ENCODE measurements around the gene OR1F1.
"Not testable (repeated sequence)": the region's sequence is repeated elsewhere in the genome, so short reads cannot be mapped to it uniquely, and the experiment has no call there.

The OR1F1 gene

GRCh38 chr16:3150346-3151218 is 37.4 kb upstream of the OR1F1 start:
- in situ Hi-C loops (cut with MboI; ENCODE audit: low sequenced_read_pairs) = no loop called here

GRCh38 chr16:3152027-3152276 is 36.1 kb upstream of the OR1F1 start:
- in situ Hi-C loops (cut with MboI; ENCODE audit: low sequenced_read_pairs) = no loop called here

- in situ Hi-C loops (cut with MboI; ENCODE audit: low sequenced_read_pairs) = no loop called here
Observed at GRCh38 chr16:3152277-3152990, 35.6 kb upstream of the OR1F1 start.

DNA sequence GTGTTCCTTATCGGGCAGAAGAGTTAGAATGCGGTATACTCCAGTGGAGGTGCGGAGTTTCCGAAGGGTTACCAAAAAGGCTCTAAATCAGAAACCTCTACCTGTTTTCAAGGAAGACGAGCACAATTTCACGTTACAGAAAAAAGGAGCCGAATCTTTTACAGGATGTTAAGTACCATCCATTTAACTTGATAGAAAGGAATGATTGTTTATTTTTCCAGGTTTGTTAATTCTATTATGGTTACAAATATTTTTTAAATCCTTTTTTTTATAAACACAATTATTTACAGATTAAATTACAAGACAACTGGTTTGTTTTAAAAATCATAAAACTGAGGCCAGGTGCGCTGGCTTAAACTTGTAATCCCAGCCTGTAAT is 35.0 kb upstream of the OR1F1 start:
- in situ Hi-C loops (cut with MboI; ENCODE audit: low sequenced_read_pairs) = no loop called here

DNA sequence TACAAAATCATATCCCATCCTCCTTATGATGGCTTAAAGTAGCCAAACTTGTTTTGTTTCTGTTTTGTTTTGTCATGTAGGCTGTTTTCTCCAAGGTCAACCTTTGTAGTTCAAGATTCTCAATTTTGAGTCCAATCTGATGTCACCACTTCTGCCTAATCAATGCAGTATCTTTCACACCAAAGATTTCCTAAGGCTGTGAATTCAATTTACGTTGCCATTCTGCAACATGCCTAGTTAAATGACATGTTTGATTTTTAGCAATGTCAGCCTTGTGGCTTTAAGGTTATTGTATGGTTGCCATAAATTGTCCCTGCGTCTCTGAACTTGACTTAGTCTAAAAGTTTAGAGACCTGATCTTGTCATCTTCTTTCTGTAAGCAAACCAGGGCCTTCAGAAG is 32.8 kb upstream of the OR1F1 start:
- in situ Hi-C loops (cut with MboI; ENCODE audit: low sequenced_read_pairs) = no loop called here

DNA sequence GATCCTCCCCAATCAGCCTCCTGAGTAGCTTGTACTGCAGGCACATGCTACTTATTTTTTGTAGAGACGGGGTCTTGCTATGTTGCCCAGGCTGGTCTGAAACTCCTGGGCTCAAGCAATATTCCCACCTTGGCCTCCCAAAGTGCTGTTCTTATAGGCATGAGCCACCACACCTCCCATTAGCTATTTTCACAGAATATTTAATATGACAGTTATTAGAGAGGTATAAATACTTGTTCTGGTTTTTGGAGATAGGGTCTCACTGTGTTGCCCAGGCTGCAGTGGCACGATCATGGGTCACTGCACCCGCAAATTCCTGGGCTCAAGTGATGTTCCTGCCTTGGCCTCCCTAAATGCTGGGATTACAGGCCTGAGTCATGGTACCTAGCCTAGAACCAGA is 32.0 kb upstream of the OR1F1 start:
- in situ Hi-C loops (cut with MboI; ENCODE audit: low sequenced_read_pairs) = no loop called here

- in situ Hi-C loops (cut with MboI; ENCODE audit: low sequenced_read_pairs) = no loop called here
Observed at GRCh38 chr16:3157229-3158025, 30.6 kb upstream of the OR1F1 start.

DNA sequence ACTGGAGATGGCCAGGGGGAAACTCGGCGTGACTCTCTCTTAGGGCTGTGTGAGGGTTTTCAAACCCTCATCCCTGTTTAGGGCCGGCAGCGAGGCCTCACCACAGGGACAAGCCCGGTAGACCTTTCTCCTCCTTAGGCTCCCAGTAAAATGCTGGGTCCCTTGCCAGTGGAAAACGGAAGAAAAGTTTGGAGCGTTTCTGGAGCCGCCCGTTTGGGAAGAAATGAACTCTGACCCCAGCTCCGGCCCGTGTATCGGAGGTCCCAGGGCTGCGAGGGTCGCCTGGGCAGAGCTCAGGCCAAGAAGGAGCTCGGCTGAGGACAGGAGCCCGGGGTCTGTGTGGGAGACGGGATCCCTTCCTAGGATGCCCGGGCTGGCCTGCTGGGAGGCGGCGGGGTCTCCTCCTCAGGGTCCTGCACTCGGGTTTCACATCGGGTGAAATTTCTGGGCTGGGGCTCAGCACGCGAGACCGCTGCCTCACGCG is 29.9 kb upstream of the OR1F1 start:
- in situ Hi-C loops (cut with MboI; ENCODE audit: low sequenced_read_pairs) = no loop called here

- in situ Hi-C loops (cut with MboI; ENCODE audit: low sequenced_read_pairs) = no loop called here
Observed at GRCh38 chr16:3158510-3159314, 29.3 kb upstream of the OR1F1 start.

DNA sequence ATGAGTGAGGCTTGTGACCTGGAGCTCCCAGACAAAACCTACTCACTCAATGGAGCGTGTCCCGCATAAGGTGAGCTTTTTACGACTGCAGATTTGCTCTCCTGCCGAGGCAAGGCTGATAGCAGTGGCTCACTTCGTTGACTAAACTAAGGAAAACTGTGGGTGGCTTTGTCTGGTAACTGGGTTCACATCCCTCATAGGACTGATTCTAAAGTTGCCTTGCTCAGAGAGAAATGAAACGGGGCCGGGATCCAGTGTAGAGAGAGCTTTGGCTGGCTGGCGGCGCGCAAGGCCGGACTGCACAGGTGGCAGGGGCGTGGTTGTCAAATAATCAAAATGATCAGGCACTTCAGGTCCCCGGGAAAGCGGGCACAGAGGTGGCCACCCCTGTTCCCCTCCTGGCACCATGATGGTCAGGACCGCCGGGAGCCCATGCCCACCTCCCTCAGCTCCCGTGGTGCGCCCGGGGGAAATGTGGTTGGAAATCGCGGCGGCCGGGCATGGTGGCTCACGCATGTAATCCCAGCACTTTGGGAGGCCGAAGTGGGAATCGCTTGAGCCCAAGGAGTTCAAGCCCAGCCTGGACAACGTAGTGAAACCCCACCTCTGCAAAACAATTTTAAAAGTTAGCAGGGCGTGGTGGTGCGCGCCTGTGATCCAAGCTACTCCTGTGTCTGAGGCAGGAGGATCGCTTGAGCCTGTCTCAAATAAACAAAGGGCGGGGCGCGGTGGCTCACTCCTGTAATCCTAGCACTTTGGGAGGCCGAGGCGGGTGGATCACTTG is 26.6 kb upstream of the OR1F1 start:
- in situ Hi-C loops (cut with MboI; ENCODE audit: low sequenced_read_pairs) = no loop called here

GRCh38 chr16:3164121-3164991 is 23.6 kb upstream of the OR1F1 start:
- in situ Hi-C loops (cut with MboI; ENCODE audit: low sequenced_read_pairs) = no loop called here

- in situ Hi-C loops (cut with MboI; ENCODE audit: low sequenced_read_pairs) = no loop called here
Observed at GRCh38 chr16:3165111-3165822, 22.7 kb upstream of the OR1F1 start.

DNA sequence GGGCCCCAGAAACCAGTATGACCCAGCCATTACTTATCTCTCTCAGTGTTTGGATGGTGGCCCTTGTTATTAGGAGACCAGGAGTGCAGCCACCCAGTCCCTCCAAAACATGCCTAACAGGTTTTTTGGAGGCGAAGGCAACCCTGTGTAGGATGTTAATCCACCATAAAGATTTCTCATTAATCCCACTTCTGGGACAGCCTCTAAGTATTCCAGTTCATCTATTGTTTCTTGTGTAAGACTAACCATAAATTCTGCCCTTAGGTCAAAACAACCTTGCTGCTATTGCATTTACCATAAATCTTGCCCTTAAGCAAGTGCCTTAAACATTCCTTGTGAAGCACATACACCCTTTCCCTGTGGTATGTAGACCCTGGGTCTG is 21.5 kb upstream of the OR1F1 start:
- in situ Hi-C loops (cut with MboI; ENCODE audit: low sequenced_read_pairs) = no loop called here

DNA sequence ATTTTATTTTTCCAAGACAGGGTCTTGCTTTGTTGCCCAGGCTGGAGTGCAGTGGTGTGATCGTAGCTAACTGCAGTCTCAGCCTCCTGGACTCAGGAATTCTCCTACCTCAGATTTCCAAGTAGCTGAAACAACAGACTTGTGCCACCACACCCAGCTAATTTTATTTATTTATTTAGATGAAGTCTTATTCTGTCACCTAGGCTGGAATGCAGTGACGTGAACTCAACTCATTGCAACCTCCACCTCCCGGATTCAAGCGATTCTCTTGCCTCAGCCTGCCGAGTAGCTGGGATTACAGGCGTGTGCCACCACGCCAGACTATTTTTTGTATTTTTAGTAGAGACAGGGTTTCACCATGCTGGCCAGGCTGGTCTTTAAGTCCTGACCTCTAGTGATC is 19.3 kb upstream of the OR1F1 start:
- in situ Hi-C loops (cut with MboI; ENCODE audit: low sequenced_read_pairs) = not testable (repeated sequence)

GRCh38 chr16:3170440-3171180 is 17.4 kb upstream of the OR1F1 start:
- in situ Hi-C loops (cut with MboI; ENCODE audit: low sequenced_read_pairs) = no loop called here

DNA sequence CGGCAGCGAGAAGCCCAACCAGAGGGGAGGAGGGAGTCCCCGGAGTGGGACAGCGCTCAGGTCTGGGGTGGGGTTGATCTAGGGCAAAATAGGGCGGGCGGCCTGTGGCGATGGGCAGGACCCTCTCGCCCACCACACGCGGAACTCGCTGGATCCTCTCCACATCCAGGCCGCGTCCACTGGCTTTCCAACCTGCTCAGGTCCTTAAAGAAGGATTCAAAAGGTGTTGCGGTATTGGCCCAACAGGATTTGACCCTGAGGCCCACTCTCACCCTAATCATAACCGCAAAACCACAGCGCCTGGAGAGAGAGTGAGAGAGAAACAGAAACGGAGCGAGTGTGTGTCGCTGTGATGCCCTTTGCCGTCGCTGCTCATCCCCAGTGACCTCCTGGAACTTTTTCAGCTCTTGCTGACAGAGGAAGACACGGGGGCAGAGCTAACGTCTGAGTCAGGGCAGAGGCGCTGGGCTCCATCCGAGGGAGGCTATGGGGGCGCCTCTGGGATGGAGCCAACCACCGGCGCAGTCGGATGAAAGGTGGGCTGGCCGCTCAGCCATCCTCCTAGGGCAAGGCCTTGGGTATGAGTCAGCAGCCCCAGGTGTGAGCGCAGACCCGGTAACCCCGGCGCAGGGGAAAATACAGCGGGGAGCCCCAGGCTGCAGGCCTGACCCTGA is 16.7 kb upstream of the OR1F1 start:
- in situ Hi-C loops (cut with MboI; ENCODE audit: low sequenced_read_pairs) = no loop called here

GRCh38 chr16:3171855-3172593 is 16.0 kb upstream of the OR1F1 start:
- in situ Hi-C loops (cut with MboI; ENCODE audit: low sequenced_read_pairs) = no loop called here

All from HL-60/S4 treated with phorbol 12-myristate 13-acetate at 8.2 ng/mL for 4 days and 3 days (cell line).